Caco-2 (cell line): Measurements from ENCODE around the gene PTPRF. TPM values are rescaled to one million over a fixed set of nuclear protein-coding genes. Genes with fewer than 3 reads are reported as not detected.

Source experiments
- BruUV-seq: library from RNA; stranded (reverse); fragments of 400-500 nt; replicated peaks from 2 replicates; lab custom pipeline; 2021; lab: Mats Ljungman, UMichigan
- CTCF ChIA-PET: fragments of 300-600 bp; sonication (Branson Sonifier 250); formaldehyde crosslinking; loops from one replicate; lab custom pipeline; 2022; ENCODE audit warnings: antibody characterized with exemption; lab: Charles Lee
- POLR2A ChIA-PET: fragments of 300-600 bp; sonication (Branson Sonifier 250); formaldehyde crosslinking; loops from one replicate; lab custom pipeline; 2022; ENCODE audit warnings: antibody characterized with exemption; lab: Charles Lee
- DNase-seq, 2 experiments: peaks; one replicate each; pipeline versions ENCODE4 v3.0.0 to v3.0.0-alpha.2; 2020 to 2022
- H3K27me3 ChIP-seq: replicated peaks from 2 replicates; pipeline ENCODE4 v1.6.0; 2011; ENCODE audit warnings: low read length; ENCODE audit not compliant: control insufficient read depth, insufficient read depth
- H3K36me3 ChIP-seq: 2 replicates; pipeline ENCODE4 v1.5.1; 2011; ENCODE audit warnings: low read length; ENCODE audit not compliant: control insufficient read depth, insufficient read depth
- H3K4me1 ChIP-seq: fragments of 250-450 bp; sonication (Bioruptor Pico); 2 replicates; pipeline ENCODE4 v1.5.1; 2020; ENCODE audit warnings: mild to moderate bottlenecking
- H3K4me3 ChIP-seq: 2 replicates; pipeline ENCODE4 v1.5.1; 2011; ENCODE audit warnings: low read depth, mild to moderate bottlenecking, control low read depth, low read length
- H3K9me3 ChIP-seq: fragments of 250-450 bp; sonication (Bioruptor Pico); 2 replicates; pipeline ENCODE4 v1.5.1; 2020; ENCODE audit warnings: mild to moderate bottlenecking, moderate library complexity
- H3K27ac Mint-ChIP-seq: one replicate; pipeline ENCODE4 v1.8.0; 2022; ENCODE audit warnings: mixed read lengths; ENCODE audit not compliant: unreplicated experiment
- H3K27me3 Mint-ChIP-seq: one replicate; pipeline ENCODE4 v1.8.0; 2022; ENCODE audit warnings: mixed read lengths; ENCODE audit not compliant: insufficient read depth, unreplicated experiment
- H3K36me3 Mint-ChIP-seq: one replicate; pipeline ENCODE4 v1.8.0; 2022; ENCODE audit warnings: mild to moderate bottlenecking, mixed read lengths; ENCODE audit not compliant: insufficient read depth, unreplicated experiment
- H3K4me1 Mint-ChIP-seq: one replicate; pipeline ENCODE4 v1.8.0; 2022; ENCODE audit warnings: low read depth, mixed read lengths; ENCODE audit not compliant: unreplicated experiment
- H3K4me3 Mint-ChIP-seq: one replicate; pipeline ENCODE4 v1.8.0; 2022; ENCODE audit warnings: mild to moderate bottlenecking, moderate library complexity, mixed read lengths; ENCODE audit not compliant: unreplicated experiment
- H3K9me3 Mint-ChIP-seq: one replicate; pipeline ENCODE4 v1.8.0; 2022; ENCODE audit warnings: mixed read lengths; ENCODE audit not compliant: unreplicated experiment
- intact Hi-C: fragments of 100-400 bp; cut with micrococcal nuclease; formaldehyde crosslinking; loops from one replicate; pipeline ENCODE4 v1.10.0; 2022; ENCODE audit not compliant: unreplicated experiment
- total RNA-seq: library from RNA; stranded (reverse); gene quantifications from 2 replicates; pipeline ENCODE4 v1.2.3, GENCODE V29; 2022
- TF ChIP-seq, protein P1 (sequence below), 2 experiments: fragments of 200-600 bp in 1 of 2; IDR thresholded peaks; 1 replicate in 1 of 2; 2 replicates in 1 of 2; pipeline versions ENCODE4 v1.5.1 to v1.8.0; 2011 to 2022; ENCODE audit warnings: antibody characterized with exemption in 1 of 2, control low read depth in 1 of 2, inconsistent platforms in 1 of 2, low read depth in 1 of 2, low read length in 1 of 2, mild to moderate bottlenecking in 1 of 2, moderate library complexity in 1 of 2; ENCODE audit not compliant: insufficient read depth in 1 of 2, severe bottlenecking in 1 of 2, unreplicated experiment in 1 of 2

Gene PTPRF
- total RNA-seq, 1 experiment from 2014 or later = 158 TPM

DNA sequence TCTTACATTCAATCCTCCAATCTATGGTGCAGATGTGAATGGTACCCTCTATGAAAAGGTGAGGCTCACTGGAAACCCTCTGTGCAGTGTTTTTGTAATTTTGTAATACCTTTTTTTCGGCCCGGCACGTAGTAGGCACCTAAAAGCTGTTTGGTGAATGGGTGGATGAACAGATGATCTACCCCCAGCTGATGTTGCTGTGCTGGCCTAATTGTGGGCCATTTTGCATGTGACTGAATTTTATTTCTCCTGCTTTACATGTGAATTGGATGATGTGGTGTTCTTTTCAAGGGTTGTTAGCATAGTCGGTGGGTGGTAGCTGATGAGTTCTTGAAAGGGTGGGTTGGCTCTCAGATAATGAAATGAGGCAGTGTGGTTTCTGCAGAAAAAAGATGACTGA is 129.7 kb downstream of the PTPRF start:
- no peaks in the 10 kb centered on the region for H3K4me1 Mint-ChIP-seq
- Histone ChIP-seq H3K27me3 (no peaks in the 10 kb centered on the region), H3K9me3 (no peaks in the 10 kb centered on the region), H3K36me3 (peaks cover 1% of the 10 kb centered on the region), H3K4me1 (no peaks in the 10 kb centered on the region), H3K4me3 (no peak overlapping the region)
- H3K9me3 Mint-ChIP-seq = no peaks in the 10 kb centered on the region
- TF ChIP-seq, protein P1, sequence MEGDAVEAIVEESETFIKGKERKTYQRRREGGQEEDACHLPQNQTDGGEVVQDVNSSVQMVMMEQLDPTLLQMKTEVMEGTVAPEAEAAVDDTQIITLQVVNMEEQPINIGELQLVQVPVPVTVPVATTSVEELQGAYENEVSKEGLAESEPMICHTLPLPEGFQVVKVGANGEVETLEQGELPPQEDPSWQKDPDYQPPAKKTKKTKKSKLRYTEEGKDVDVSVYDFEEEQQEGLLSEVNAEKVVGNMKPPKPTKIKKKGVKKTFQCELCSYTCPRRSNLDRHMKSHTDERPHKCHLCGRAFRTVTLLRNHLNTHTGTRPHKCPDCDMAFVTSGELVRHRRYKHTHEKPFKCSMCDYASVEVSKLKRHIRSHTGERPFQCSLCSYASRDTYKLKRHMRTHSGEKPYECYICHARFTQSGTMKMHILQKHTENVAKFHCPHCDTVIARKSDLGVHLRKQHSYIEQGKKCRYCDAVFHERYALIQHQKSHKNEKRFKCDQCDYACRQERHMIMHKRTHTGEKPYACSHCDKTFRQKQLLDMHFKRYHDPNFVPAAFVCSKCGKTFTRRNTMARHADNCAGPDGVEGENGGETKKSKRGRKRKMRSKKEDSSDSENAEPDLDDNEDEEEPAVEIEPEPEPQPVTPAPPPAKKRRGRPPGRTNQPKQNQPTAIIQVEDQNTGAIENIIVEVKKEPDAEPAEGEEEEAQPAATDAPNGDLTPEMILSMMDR (IDR thresholded peaks at IDR 0.05; ENCODE audit: insufficient read depth in 1 of 2, low read depth in 1 of 2, low read length in 1 of 2, severe bottlenecking in 1 of 2, unreplicated experiment in 1 of 2) = no peak
- peaks cover 86% of the 10 kb centered on the region for H3K36me3 Mint-ChIP-seq
- CTCF ChIA-PET = no interaction called here
- no TSS peak for BruUV-seq
- DNase-seq = no peak
- H3K4me3 Mint-ChIP-seq = no peak overlapping the region
- no peaks in the 10 kb centered on the region for H3K27me3 Mint-ChIP-seq
- POLR2A ChIA-PET = no interaction called here
- no peak overlapping the region for H3K27ac Mint-ChIP-seq
- intact Hi-C loops = no loop called here

DNA sequence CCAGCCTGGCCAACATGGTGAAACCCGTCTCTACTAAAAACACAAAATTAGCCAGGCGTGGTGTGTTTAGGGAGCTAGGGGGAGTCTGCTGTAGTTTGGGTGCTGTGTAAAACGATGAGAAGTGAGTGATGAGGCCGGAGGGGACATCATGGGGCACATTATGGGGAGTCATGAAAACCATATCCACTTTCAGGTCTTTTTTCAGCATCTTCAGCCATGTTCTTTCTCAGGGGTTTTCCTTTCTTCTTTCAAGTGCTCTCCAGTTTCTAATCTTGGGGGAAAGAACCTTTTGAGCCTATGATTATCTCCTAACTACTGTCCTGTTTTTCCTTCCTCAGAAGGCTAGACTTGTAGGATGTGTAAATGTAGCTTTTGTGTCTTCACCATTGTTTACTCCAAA is 133.7 kb downstream of the PTPRF start:
- H3K27me3 Mint-ChIP-seq = no peaks in the 10 kb centered on the region
- BruUV-seq = no TSS peak
- H3K4me1 Mint-ChIP-seq = no peaks in the 10 kb centered on the region
- no peak for DNase-seq
- intact Hi-C loops = no loop called here
- Histone ChIP-seq H3K4me1 (no peaks in the 10 kb centered on the region), H3K9me3 (no peaks in the 10 kb centered on the region), H3K36me3 (peaks cover 3% of the 10 kb centered on the region), H3K27me3 (no peaks in the 10 kb centered on the region), H3K4me3 (no peak overlapping the region)
- POLR2A ChIA-PET = no interaction called here
- TF ChIP-seq, protein P1 (IDR thresholded peaks at IDR 0.05; ENCODE audit: insufficient read depth in 1 of 2, low read depth in 1 of 2, low read length in 1 of 2, severe bottlenecking in 1 of 2, unreplicated experiment in 1 of 2) = no peak
- H3K4me3 Mint-ChIP-seq = no peak overlapping the region
- no peak overlapping the region for H3K27ac Mint-ChIP-seq
- CTCF ChIA-PET = no interaction called here
- H3K9me3 Mint-ChIP-seq = no peaks in the 10 kb centered on the region
- peaks cover 90% of the 10 kb centered on the region for H3K36me3 Mint-ChIP-seq

DNA sequence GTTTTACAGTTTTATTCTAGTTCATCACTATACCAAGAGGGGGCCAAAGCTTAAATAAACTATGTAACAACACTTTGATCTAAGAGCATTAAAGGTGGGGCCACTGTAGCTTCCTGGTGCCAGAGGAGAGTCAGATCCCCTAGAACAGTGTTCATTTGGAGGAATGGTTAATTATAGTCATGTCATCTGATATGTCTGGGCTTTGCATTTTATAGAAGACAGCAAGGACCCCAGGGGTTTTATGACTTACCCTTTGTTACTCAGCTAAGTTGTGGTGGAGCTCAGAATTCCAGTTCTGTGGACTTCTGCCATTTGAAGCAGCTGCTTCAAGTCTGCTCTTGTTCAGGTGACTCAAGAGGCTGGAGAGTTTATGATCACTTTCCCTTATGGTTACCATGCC is 135.9 kb downstream of the PTPRF start:
- H3K9me3 ChIP-seq = no peaks in the 10 kb centered on the region
- Mint-ChIP-seq H3K9me3 (no peaks in the 10 kb centered on the region), H3K36me3 (peaks cover 88% of the 10 kb centered on the region), H3K4me1 (no peaks in the 10 kb centered on the region), H3K4me3 (no peak overlapping the region), H3K27ac (no peak overlapping the region), H3K27me3 (no peaks in the 10 kb centered on the region)
- H3K4me3 ChIP-seq = no peak overlapping the region
- TF ChIP-seq, protein P1 (IDR thresholded peaks at IDR 0.05; ENCODE audit: insufficient read depth in 1 of 2, low read depth in 1 of 2, low read length in 1 of 2, severe bottlenecking in 1 of 2, unreplicated experiment in 1 of 2) = no peak
- CTCF ChIA-PET = interaction anchor here (1.3 kb wide), 1 partner anchor 13 kb away, joined by 4 read pairs; no protein-coding TSS in a partner anchor
- peaks cover 3% of the 10 kb centered on the region for H3K36me3 ChIP-seq
- no peaks in the 10 kb centered on the region for H3K27me3 ChIP-seq
- BruUV-seq = no TSS peak
- no peak for DNase-seq
- POLR2A ChIA-PET = no interaction called here
- H3K4me1 ChIP-seq = no peaks in the 10 kb centered on the region
- intact Hi-C loops = no loop called here
